ENCODE results near the gene ADAMTS12. TPM values are rescaled to one million over a fixed set of nuclear protein-coding genes. Genes with fewer than 3 reads are reported as not detected.

Gene ADAMTS12
- total RNA-seq, 1 experiment from 2014 or later, result 0.05 TPM

DNA sequence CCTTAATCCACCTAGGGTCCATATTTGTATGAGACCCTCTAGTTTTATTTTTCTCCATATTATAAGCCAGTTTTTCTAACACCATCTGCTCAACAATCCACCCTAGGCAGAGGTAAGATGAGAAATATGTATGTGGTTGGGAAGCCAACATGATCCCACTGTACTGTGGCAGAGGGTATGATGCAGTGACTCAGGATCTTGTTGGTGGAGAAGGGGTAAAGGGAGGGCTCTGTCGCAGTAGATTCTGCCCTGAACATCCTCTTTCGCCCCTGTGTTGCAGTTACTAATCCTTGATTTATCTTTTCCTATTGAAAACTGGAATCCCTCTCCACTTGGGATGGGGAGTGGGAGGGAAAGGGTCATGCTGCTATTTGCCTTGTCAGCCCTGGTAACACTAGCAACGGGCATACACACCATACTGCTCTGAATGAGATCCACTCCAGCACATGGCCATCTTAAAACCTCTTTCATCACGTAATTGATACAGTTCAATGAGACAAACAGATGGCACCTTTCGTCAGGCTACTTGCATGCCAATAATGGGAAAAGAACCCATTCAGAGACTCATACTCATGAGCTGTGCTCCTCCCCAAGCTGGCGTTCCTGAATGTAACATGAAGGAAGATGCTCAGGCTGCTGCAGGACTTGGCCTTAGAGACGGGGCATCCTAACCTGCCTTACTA lies 63.0 kb downstream of the ADAMTS12 start:
- no peak for ATAC-seq
- Histone ChIP-seq H3K36me3 (ENCODE audit: control insufficient read depth in 1 of 2, insufficient read depth in 2 of 2, low read length in 2 of 2) (no peaks in the 10 kb centered on the region), H3K9me2 (ENCODE audit: insufficient read depth) (no peaks in the 10 kb centered on the region), H3K9me3 (ENCODE audit: control insufficient read depth in 1 of 2, insufficient read depth in 1 of 2, low read depth in 1 of 2, low read length in 2 of 2) (no peaks in the 10 kb centered on the region), H3K27ac (ENCODE audit: low read depth, low read length) (no peak overlapping the region), H3K79me2 (ENCODE audit: insufficient read depth, low read length) (no peaks in the 10 kb centered on the region), H3K9ac (ENCODE audit: low read length) (no peak overlapping the region), H3K4me3 (replicated peaks in 1 of 2; ENCODE audit: low read depth in 1 of 2, low read length in 2 of 2) (no peak overlapping the region), H4K20me1 (ENCODE audit: insufficient read depth) (no peaks in the 10 kb centered on the region), H3K4me1 (ENCODE audit: control insufficient read depth in 1 of 2, insufficient read depth in 2 of 2, low read length in 2 of 2) (no peaks in the 10 kb centered on the region), H2AFZ (ENCODE audit: low read depth, low read length, poor library complexity, severe bottlenecking) (no peak overlapping the region), H3K4me2 (ENCODE audit: low read length) (no peak overlapping the region), H3K27me3 (ENCODE audit: insufficient read depth, low read length) (peaks cover 71% of the 10 kb centered on the region)
- ChIA-PET CTCF (no interaction called here), RAD21 (ENCODE audit: low non-redundant PET in 1 of 2, low total read pairs in 2 of 2, uncharacterized antibody in 2 of 2, unreplicated experiment in 2 of 2) (no interaction called here), POLR2A (no interaction called here)
- TF ChIP-seq CBX3 (IDR thresholded peaks at IDR 0.05; ENCODE audit: low read depth) (no peak), YY1 (IDR thresholded peaks at IDR 0.05; ENCODE audit: extremely low read depth, insufficient replicate concordance, low read depth, low read length) (no peak), RAD21 (IDR thresholded peaks at IDR 0.05; ENCODE audit: low read depth) (no peak), EZH2 (IDR thresholded peaks at IDR 0.05) (no peak), CEBPB (IDR thresholded peaks at IDR 0.05; ENCODE audit: low read depth) (no peak), ATF3 (IDR thresholded peaks at IDR 0.05) (no peak), JUND (IDR thresholded peaks at IDR 0.05) (no peak), FOSL1 (IDR thresholded peaks at IDR 0.05; ENCODE audit: low read depth) (no peak), ZFX (IDR thresholded peaks at IDR 0.05) (no peak), SP1 (IDR thresholded peaks at IDR 0.05; ENCODE audit: low read depth) (no peak), EGR1 (IDR thresholded peaks at IDR 0.05; ENCODE audit: low read depth) (no peak), EZH2phosphoT487 (IDR thresholded peaks at IDR 0.05; ENCODE audit: borderline replicate concordance) (no peak), ZNF274 (IDR thresholded peaks at IDR 0.05; ENCODE audit: low read depth, low read length) (no peak), SIN3A (IDR thresholded peaks at IDR 0.05; ENCODE audit: low read depth) (no peak), CTCF (IDR thresholded peaks at IDR 0.05 in 2 of 3, conservative IDR thresholded peaks at IDR 0.05 in 1 of 3; ENCODE audit: borderline replicate concordance in 1 of 3, insufficient read depth in 1 of 3, low read depth in 2 of 3, low read length in 2 of 3) (no peak), SRF (IDR thresholded peaks at IDR 0.05; ENCODE audit: low read depth) (no peak), POLR2AphosphoS5 (IDR thresholded peaks at IDR 0.05; ENCODE audit: low read depth, low read length) (no peak), TCF7L2 (IDR thresholded peaks at IDR 0.05; ENCODE audit: borderline replicate concordance, extremely low read depth, insufficient read depth, insufficient read length) (no peak)
- TF ChIP-seq, protein P1, sequence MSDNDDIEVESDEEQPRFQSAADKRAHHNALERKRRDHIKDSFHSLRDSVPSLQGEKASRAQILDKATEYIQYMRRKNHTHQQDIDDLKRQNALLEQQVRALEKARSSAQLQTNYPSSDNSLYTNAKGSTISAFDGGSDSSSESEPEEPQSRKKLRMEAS (IDR thresholded peaks at IDR 0.05), result no peak
- TF ChIP-seq, protein P2, sequence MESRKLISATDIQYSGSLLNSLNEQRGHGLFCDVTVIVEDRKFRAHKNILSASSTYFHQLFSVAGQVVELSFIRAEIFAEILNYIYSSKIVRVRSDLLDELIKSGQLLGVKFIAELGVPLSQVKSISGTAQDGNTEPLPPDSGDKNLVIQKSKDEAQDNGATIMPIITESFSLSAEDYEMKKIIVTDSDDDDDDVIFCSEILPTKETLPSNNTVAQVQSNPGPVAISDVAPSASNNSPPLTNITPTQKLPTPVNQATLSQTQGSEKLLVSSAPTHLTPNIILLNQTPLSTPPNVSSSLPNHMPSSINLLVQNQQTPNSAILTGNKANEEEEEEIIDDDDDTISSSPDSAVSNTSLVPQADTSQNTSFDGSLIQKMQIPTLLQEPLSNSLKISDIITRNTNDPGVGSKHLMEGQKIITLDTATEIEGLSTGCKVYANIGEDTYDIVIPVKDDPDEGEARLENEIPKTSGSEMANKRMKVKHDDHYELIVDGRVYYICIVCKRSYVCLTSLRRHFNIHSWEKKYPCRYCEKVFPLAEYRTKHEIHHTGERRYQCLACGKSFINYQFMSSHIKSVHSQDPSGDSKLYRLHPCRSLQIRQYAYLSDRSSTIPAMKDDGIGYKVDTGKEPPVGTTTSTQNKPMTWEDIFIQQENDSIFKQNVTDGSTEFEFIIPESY (IDR thresholded peaks at IDR 0.05; ENCODE audit: extremely low read depth, insufficient replicate concordance, low read length), result no peak
- no TSS peak for BruUV-seq (replicated peaks)
- DNase-seq (ENCODE audit: low read depth, low spot score), result no peak
- intact Hi-C loops (cut with micrococcal nuclease), result no loop called here

Data from HCT116 (cell line).